Parathyroid adenoma (tissue), 2 donors: ENCODE measurements around the gene KCNG3.

Experiments
- H2AFZ ChIP-seq: fragments of 300-600 bp; sonication (generic); one replicate; pipeline ENCODE4 v1.7.0; 2017; ENCODE audit warnings: antibody characterized with exemption, mild to moderate bottlenecking
- H3K27ac ChIP-seq: fragments of 300-600 bp; sonication (generic); one replicate; pipeline ENCODE4 v1.7.0; 2017
- H3K27me3 ChIP-seq: fragments of 300-600 bp; sonication (generic); one replicate; pipeline ENCODE4 v1.7.0; 2017; ENCODE audit warnings: low read length; ENCODE audit not compliant: control insufficient read depth, insufficient read depth
- H3K36me3 ChIP-seq: fragments of 300-600 bp; sonication (generic); one replicate; pipeline ENCODE4 v1.7.0; 2017; ENCODE audit warnings: low read length; ENCODE audit not compliant: control insufficient read depth, insufficient read depth
- H3K4me1 ChIP-seq: fragments of 300-600 bp; sonication (generic); one replicate; pipeline ENCODE4 v1.7.0; 2017; ENCODE audit warnings: control low read depth
- H3K4me2 ChIP-seq: fragments of 300-600 bp; sonication (generic); one replicate; pipeline ENCODE4 v1.7.0; 2017; ENCODE audit warnings: low read length
- H3K4me3 ChIP-seq: fragments of 300-600 bp; sonication (generic); one replicate; pipeline ENCODE4 v1.7.0; 2017; ENCODE audit warnings: low read depth, low read length
- H3K79me2 ChIP-seq: fragments of 300-600 bp; sonication (generic); one replicate; pipeline ENCODE4 v1.7.0; 2017; ENCODE audit warnings: control low read depth
- H3K9ac ChIP-seq: fragments of 300-600 bp; sonication (generic); one replicate; pipeline ENCODE4 v1.7.0; 2017; ENCODE audit warnings: mild to moderate bottlenecking
- H3K9me3 ChIP-seq: fragments of 300-600 bp; sonication (generic); one replicate; pipeline ENCODE4 v1.7.0; 2017; ENCODE audit warnings: low read length; ENCODE audit not compliant: control insufficient read depth
- CTCF ChIP-seq: fragments of 300-600 bp; sonication (generic); IDR thresholded peaks from one replicate; pipeline ENCODE4 v1.7.0; 2017; ENCODE audit warnings: antibody characterized with exemption, mild to moderate bottlenecking
- donor health status: primary hyperparathyroidism.

Gene KCNG3

GRCh38 chr2:42493468-42494354 is at the start of gene KCNG3:
TSS of gene KCNG3 (minus strand) at chr2:42493982. CDS start at chr2:42493501, 481 bp downstream.
- Histone ChIP-seq H3K27ac (no peak within 1 kb of the TSS), H3K79me2 (no peaks in the 10 kb centered on the region), H3K4me1 (peaks cover 5% of the 10 kb centered on the region)

GRCh38 chr2:42542871-42543270 is 49.1 kb upstream of the KCNG3 start:
- Histone ChIP-seq H3K79me2 (no peaks in the 10 kb centered on the region), H3K4me1 (no peaks in the 10 kb centered on the region), H3K27me3 (no peaks in the 10 kb centered on the region), H3K27ac (no peak overlapping the region), H3K4me2 (no peak overlapping the region), H3K9ac (no peak overlapping the region), H3K36me3 (no peaks in the 10 kb centered on the region), H2AFZ (no peak overlapping the region), H3K4me3 (no peak overlapping the region), H3K9me3 (no peaks in the 10 kb centered on the region)
- TF ChIP-seq CTCF: no peak

More at GRCh38 chr2:42493468-42494354, at the start of gene KCNG3:
- peak within 1 kb of the TSS; percentile 81 for H2AFZ ChIP-seq
- H3K4me3 ChIP-seq: peak within 1 kb of the TSS; percentile 44
- H3K36me3 ChIP-seq: no peaks in the 10 kb centered on the region
- peak within 1 kb of the TSS; percentile 75 for H3K4me2 ChIP-seq
- H3K9ac ChIP-seq: no peak within 1 kb of the TSS
- TF ChIP-seq CTCF: no peak
- no peaks in the 10 kb centered on the region for H3K27me3 ChIP-seq
- no peaks in the 10 kb centered on the region for H3K9me3 ChIP-seq

GRCh38 chr2:42537493-42537892 is 43.7 kb upstream of the KCNG3 start:
- no peak overlapping the region for H3K4me3 ChIP-seq
- no peak overlapping the region for H3K27ac ChIP-seq
- no peak overlapping the region for H2AFZ ChIP-seq
- no peaks in the 10 kb centered on the region for H3K4me1 ChIP-seq
- H3K36me3 ChIP-seq: no peaks in the 10 kb centered on the region
- no peak overlapping the region for H3K4me2 ChIP-seq
- no peak for TF ChIP-seq CTCF
- H3K9me3 ChIP-seq: no peaks in the 10 kb centered on the region
- H3K79me2 ChIP-seq: no peaks in the 10 kb centered on the region
- no peaks in the 10 kb centered on the region for H3K27me3 ChIP-seq
- H3K9ac ChIP-seq: no peak overlapping the region

- no peaks in the 10 kb centered on the region for H3K27me3 ChIP-seq
- no peaks in the 10 kb centered on the region for H3K4me1 ChIP-seq
- H3K9me3 ChIP-seq: no peaks in the 10 kb centered on the region
- H3K4me2 ChIP-seq: no peak overlapping the region
- H3K79me2 ChIP-seq: no peaks in the 10 kb centered on the region
- no peak overlapping the region for H3K4me3 ChIP-seq
- no peak overlapping the region for H2AFZ ChIP-seq
- TF ChIP-seq CTCF: no peak
- no peak overlapping the region for H3K27ac ChIP-seq
- H3K9ac ChIP-seq: no peak overlapping the region
- H3K36me3 ChIP-seq: no peaks in the 10 kb centered on the region
Observed at GRCh38 chr2:42532397-42532796, 38.6 kb upstream of the KCNG3 start.

GRCh38 chr2:42523341-42523740 is 29.6 kb upstream of the KCNG3 start:
- Histone ChIP-seq H3K9me3 (no peaks in the 10 kb centered on the region), H3K4me2 (no peak overlapping the region), H3K4me3 (no peak overlapping the region), H3K4me1 (no peaks in the 10 kb centered on the region), H3K9ac (no peak overlapping the region), H2AFZ (no peak overlapping the region), H3K27ac (no peak overlapping the region), H3K27me3 (no peaks in the 10 kb centered on the region), H3K79me2 (no peaks in the 10 kb centered on the region), H3K36me3 (no peaks in the 10 kb centered on the region)
- TF ChIP-seq CTCF: no peak
